ENCODE data around the gene TOR1AIP2.
A peak's percentile ranks its signal among the peaks of the same experiment; 100 is the strongest.

TOR1AIP2 gene

GRCh38 chr1:179823693-179824092, 53.9 kb downstream of the TOR1AIP2 start:
- no peak for DNase-seq

- DNase-seq: no peak
These were observed 55.5 kb downstream of the TOR1AIP2 start for GRCh38 chr1:179822065-179822464.

GRCh38 chr1:179821524-179821923, 56.1 kb downstream of the TOR1AIP2 start:
- no peak for DNase-seq

DNA sequence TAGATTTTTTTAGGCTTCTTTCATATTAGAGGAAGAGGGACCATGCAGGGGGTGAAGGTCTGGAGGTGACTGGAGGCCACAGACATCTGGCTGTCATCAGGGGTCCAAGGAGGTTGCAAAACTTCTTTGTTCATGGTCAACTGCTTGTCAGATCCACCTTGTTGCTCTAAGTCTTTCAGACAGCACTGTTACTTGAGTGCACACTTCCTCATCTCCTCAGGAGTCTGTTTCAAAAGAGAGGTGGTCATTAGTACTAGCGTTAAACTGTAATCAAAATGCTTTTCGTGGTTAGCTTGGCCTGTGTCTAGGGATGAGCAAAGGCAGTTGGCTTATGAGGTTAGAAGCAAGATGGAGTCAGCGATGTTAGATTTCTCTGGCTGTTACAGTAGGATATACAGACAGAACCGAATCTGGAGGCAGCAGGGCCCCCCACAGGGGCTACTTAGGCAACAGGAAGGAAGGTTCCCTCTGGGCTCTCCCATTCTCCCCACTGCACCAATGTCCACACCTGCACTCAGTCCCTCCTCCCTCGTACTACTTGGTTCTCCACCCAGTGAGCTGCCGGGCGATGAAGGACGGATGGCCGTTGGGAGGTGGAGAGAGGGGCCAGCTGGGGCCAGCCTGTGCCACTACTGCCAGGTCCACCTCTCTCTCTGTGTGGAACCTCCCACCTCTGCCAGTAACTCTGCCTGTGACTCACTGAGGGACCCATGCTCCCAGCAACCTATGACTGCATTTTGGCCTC, 57.2 kb downstream of the TOR1AIP2 start:
- DNase-seq: no peak

- no peak for DNase-seq
These were observed 58.8 kb downstream of the TOR1AIP2 start for GRCh38 chr1:179818743-179819173.

DNA sequence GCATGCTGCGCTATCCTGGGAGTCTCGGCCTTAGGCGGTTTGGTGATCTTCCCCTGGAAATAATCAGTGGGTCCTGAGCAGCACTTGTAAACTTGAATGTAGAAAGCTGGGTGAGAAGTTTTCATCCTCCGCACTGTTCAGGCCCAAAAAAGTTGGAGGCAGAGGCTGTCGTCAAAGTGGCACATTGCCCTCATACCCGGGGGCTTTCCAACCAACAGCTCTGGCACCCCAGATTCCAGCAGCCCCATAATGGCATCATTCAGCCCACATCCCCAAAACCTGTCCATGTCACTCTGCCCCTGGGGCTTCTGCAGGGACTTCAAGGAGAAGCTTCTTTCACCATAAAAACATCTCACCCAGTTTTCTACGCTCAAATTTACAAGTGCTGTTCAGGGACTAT, 59.3 kb downstream of the TOR1AIP2 start:
- DNase-seq: no peak

DNA sequence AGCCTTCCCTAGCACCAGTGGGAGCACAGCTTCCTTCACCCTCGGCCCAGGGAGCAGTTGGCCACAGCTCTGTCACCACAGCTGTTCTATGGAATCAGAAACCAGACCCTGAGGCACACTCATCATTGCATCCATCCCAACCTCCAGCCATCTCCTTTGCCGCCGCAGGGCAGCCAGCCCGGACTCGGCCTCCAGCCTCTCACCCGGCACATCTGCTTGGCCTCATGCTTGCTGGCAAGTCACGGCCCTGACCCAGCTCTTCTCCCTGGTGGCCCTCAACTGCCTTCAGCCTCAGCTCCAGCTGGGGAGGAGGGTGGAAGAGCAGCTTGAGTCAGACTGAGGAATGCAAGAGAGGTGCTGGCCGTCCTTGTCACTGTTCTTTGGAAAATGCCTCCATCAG, 59.8 kb downstream of the TOR1AIP2 start:
- no peak for DNase-seq

- DNase-seq: no peak
These were observed 60.5 kb downstream of the TOR1AIP2 start for GRCh38 chr1:179817056-179817455.

DNA sequence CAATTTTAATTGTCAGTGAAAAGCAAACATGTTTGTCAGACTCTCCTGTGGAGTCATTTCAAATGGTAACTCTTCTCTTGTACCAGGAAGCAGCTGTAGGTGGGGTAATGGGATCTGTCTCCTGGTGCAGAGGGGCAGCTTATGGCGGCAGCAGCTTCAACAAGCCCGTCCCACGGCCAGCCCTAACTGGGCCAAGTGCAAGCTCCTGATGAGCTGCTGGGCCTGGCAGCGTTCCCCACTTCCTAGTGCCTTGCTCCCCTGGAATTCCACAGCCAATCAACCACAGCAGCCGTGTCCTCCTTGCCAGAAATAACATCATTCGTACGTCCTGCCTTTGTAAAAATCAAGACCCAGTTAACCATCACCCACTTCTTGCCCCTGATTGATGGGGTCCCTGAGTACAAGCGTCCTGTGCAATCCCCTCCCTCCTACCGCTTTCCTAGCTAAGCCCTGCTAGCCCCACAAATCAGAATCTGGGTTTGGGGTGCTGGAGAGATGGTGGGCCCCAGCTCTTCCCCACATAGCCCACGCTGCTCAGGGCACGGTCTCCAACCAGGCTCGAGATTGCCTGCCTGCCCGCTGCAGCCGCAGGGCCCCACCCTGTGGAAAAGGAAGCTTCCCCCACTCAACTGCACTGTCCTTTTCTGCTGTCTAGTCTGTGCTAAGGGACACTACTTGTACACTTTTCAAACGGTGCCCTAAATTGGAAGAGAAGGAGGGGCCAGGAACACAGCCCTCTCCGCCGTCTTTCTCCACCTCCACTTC, 61.2 kb downstream of the TOR1AIP2 start:
- DNase-seq: no peak

- peak in 1 of 2 experiments; percentile 66 for DNase-seq
These were observed 62.0 kb downstream of the TOR1AIP2 start for GRCh38 chr1:179815641-179816040.

DNA sequence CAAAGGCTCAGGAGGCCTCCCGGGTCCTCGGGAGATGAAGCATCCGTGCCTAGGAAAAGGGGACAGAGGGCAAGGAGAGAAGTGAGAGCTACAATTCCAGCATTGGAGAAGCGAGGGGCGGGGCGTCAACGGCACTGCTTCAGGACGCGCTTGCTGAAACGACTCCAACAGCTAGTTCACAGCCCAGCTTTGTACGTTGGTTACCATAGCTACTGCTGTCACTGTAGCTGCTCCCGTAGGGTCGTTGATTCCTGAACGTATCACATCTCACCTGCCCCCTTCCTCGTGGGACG, 63.1 kb downstream of the TOR1AIP2 start:
- no peak for DNase-seq

- no peak for DNase-seq
These were observed 63.7 kb downstream of the TOR1AIP2 start for GRCh38 chr1:179813626-179814545.

GRCh38 chr1:179812501-179813292, 64.9 kb downstream of the TOR1AIP2 start:
- DNase-seq: no peak

GRCh38 chr1:179810367-179810715, 67.3 kb downstream of the TOR1AIP2 start:
- DNase-seq: no peak

DNA sequence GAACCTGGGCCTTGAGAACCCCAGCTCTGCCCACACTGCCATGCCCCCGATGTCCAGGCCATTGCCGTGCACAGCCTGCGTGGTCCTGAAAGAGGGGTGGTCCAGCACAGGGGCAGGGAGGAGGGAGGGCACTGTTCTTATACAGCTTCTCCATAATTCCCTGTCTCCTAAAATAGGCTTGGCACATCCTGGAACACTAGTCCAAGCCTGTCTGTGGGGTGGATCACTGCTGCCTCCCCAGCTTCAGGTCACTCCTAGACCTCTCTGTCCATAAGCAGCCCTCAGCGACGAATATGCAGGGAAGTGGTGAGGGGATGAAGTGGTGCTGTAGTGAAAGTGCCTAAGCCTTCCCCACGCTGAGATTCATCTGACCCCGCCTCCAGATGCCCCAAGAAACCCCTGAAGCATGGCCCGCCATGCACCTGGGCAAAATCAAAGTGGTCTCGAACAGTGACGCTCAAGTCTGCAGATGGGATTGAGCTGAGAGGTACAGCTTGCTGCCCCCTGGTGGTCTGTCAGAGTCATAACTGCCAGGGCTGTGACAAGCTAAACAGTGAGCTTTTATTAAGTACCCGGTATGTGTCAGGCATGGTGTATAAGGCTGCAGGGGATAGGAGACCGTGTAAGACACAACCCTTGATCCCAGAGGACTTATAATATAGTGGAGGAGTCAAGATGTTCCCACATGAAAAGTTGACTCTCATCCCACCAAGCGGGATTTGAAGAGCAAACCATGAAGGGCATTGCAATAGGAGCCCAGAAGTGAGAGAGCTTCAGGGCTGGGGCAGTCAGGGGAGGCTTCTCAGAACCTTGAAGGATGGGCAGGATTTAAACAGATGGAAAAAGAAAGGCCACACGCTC, 67.9 kb downstream of the TOR1AIP2 start:
- peak; percentile 35 to 71 for DNase-seq

DNA sequence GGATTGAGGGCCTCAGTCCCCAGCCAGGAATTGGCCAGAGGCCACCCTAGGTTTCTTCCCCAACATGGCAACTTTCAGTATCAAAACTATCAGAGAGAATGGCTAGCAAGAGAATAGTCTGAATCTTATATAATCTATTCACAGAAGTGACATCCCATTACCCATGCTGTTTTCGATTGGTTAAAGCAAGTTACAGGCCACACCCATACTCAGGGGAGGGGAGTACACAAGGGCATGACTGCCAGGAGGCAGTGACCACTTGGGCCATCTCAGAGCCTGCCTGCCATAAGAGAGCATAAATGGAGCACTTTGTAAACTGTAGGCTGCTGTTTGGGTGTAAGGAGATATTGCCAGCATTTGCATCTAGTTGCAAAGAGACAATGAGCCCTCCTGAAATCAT, 69.1 kb downstream of the TOR1AIP2 start:
- no peak for DNase-seq

GRCh38 chr1:179807691-179808485, 69.7 kb downstream of the TOR1AIP2 start:
- no peak for DNase-seq

- no peak for DNase-seq
These were observed 70.3 kb downstream of the TOR1AIP2 start for GRCh38 chr1:179807291-179807690.

- no peak for DNase-seq
These were observed 71.3 kb downstream of the TOR1AIP2 start for GRCh38 chr1:179806333-179806732.

- no peak for DNase-seq
These were observed 72.1 kb downstream of the TOR1AIP2 start for GRCh38 chr1:179805291-179806195.
